HUDEP-2 (cell line): Measurements from ENCODE around the gene SPTLC1.
"Not testable (repeated sequence)": the region's sequence is repeated elsewhere in the genome, so short reads cannot be mapped to it uniquely, and the experiment has no call there.

Source experiments
- DNase-seq, 76 experiments: peaks; one replicate each; lab custom pipeline; 2025; ENCODE audit not compliant: unreplicated experiment in 76 of 76; lab: John Stamatoyannopoulos, UW

Gene SPTLC1

GRCh38 chr9:92115071-92115858 lies at the start of gene SPTLC1:
SPTLC1 (minus strand) TSS chr9:92115413; CDS start chr9:92115370, 43 bp downstream.
- DNase-seq = peak in 74 of 76 experiments; percentile 47 to 95 (median 87)

GRCh38 chr9:92164975-92165374 lies 49.8 kb upstream of the SPTLC1 start:
- DNase-seq = no peak

GRCh38 chr9:92164490-92164889 lies 49.3 kb upstream of the SPTLC1 start:
- no peak for DNase-seq

GRCh38 chr9:92163276-92163675 lies 48.1 kb upstream of the SPTLC1 start:
- no peak for DNase-seq

GRCh38 chr9:92160786-92161185 lies 45.6 kb upstream of the SPTLC1 start:
- no peak for DNase-seq

GRCh38 chr9:92159058-92159457 lies 43.8 kb upstream of the SPTLC1 start:
- no peak for DNase-seq

- no peak for DNase-seq
Measured at GRCh38 chr9:92158097-92158601, 42.9 kb upstream of the SPTLC1 start.

GRCh38 chr9:92155736-92156135 lies 40.5 kb upstream of the SPTLC1 start:
- not testable (repeated sequence) for DNase-seq

- no peak for DNase-seq
Measured at GRCh38 chr9:92155221-92155620, 40.0 kb upstream of the SPTLC1 start.

- DNase-seq = not testable (repeated sequence)
Measured at GRCh38 chr9:92153466-92154415, 38.5 kb upstream of the SPTLC1 start.

GRCh38 chr9:92151691-92152393 lies 36.6 kb upstream of the SPTLC1 start:
- peak in 67 of 76 experiments; percentile 8 to 82 (median 50) for DNase-seq

GRCh38 chr9:92150501-92151470 lies 35.6 kb upstream of the SPTLC1 start:
- DNase-seq = not testable (repeated sequence)

- no peak for DNase-seq
Measured at GRCh38 chr9:92147852-92148180, 32.6 kb upstream of the SPTLC1 start.

- peak in 38 of 76 experiments; percentile 1 to 73 (median 27) for DNase-seq
Measured at GRCh38 chr9:92147030-92147851, 32.0 kb upstream of the SPTLC1 start.

- DNase-seq = no peak
Measured at GRCh38 chr9:92146610-92147009, 31.4 kb upstream of the SPTLC1 start.

- not testable (repeated sequence) for DNase-seq
Measured at GRCh38 chr9:92145784-92146183, 30.6 kb upstream of the SPTLC1 start.

- no peak for DNase-seq
Measured at GRCh38 chr9:92142329-92142728, 27.1 kb upstream of the SPTLC1 start.
